HG03103 (cell line): Measurements from ENCODE around the gene P4HB.

ENCODE experiments used
- ATAC-seq: cut with Tn5 transposase; IDR thresholded peaks from one replicate; pipeline ENCODE4 v1.9.1; 2021; ENCODE audit warnings: low read depth; ENCODE audit not compliant: unreplicated experiment

Gene P4HB

GRCh38 chr17:81813371-81813684, 47.0 kb downstream of the P4HB start:
- ATAC-seq: no peak

DNA sequence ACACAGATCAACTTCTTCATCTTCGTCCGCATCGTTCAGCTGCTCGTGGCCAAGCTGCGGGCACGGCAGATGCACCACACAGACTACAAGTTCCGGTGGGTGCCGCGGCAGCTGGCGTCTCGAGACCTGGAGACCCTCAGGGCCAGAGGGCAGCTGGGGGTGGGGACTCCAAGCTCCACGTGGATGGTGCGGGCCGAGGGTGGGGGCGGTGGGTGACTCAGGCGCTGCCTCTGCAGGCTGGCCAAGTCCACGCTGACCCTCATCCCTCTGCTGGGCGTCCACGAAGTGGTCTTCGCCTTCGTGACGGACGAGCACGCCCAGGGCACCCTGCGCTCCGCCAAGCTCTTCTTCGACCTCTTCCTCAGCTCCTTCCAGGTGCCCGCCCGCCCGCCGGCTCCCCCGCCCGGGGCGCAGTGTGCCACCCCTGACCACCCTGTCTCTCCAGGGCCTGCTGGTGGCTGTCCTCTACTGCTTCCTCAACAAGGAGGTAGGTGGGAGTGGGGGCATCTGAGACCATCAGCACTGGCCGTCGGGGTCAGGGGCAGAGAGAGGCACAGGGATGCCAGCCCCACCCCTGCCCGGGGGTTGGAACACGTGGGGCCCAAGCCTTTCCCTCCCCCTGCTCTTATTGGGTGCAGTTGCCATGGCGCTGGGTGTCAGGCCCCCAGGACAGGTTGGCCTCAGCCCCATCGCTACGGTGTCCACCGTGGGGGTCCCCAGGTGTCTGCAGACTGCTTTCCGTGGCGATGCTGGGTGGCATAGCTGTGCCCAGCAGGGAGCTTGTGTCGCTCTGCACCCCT, 47.6 kb downstream of the P4HB start:
- ATAC-seq: no peak

- ATAC-seq: no peak
These were observed 48.4 kb downstream of the P4HB start for GRCh38 chr17:81811705-81812570.

- ATAC-seq: no peak
These were observed 49.2 kb downstream of the P4HB start for GRCh38 chr17:81810892-81811704.

- no peak for ATAC-seq
These were observed 49.9 kb downstream of the P4HB start for GRCh38 chr17:81810476-81810875.

GRCh38 chr17:81809556-81809998, 50.8 kb downstream of the P4HB start:
- ATAC-seq: no peak

- ATAC-seq: no peak
These were observed 51.4 kb downstream of the P4HB start for GRCh38 chr17:81808778-81809555.

DNA sequence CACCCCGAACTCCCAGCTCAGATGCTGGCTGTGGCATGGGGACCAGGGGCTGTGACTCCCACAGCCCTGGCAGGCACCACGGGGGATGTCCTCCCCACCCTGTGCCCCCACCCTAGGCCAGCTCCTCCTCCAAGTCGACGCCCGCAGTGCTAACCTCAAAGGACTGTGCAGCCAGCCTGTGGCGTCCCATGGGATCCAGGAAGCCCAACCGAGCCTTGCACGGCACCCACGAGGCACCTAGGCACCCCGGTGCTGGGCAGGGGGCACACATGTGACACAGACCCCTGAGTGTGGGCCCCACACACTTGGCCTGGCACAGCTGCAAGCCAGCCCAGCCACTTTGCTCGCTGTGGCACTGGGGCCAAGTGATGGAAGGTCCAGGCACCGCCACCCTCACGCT, 52.5 kb downstream of the P4HB start:
- no peak for ATAC-seq

GRCh38 chr17:81807210-81807719, 53.1 kb downstream of the P4HB start:
- no peak for ATAC-seq

DNA sequence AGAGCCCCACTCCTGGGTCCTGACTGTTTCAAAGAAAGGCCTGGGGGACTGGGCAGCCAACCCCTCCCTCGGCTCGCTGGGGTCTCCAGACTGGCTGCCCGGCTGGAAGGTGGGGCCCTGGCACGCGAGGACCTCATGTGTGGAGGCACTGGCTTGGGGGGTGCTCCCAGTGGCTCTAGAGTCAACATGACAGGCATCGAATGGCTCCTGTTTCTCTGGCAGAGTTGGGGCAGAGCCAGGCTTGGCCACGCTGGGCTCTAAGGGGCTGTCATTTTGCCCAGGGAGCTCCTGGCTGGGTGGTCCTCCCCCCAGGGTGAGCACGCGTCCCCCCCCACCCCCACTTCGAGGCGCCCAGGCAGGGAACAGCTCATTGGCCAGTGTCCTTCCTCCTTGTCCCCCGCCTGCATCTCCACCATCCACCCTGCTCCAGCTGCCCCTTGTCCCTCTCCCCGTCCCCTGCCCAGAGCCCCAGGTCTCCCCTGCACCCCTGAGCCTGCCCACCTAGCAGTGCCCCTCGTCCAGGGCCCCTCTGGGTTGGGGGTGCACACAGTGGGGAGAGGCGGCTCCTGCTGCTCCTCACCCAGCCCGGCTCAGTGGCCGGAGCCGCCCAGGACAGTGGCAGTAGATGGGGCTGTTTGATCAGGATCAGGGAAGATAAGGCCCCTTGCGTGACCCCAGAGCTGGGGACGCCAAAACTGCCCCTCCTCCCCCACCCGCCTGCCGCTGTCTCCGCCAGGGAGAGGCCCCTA, 53.7 kb downstream of the P4HB start:
- ATAC-seq: no peak

DNA sequence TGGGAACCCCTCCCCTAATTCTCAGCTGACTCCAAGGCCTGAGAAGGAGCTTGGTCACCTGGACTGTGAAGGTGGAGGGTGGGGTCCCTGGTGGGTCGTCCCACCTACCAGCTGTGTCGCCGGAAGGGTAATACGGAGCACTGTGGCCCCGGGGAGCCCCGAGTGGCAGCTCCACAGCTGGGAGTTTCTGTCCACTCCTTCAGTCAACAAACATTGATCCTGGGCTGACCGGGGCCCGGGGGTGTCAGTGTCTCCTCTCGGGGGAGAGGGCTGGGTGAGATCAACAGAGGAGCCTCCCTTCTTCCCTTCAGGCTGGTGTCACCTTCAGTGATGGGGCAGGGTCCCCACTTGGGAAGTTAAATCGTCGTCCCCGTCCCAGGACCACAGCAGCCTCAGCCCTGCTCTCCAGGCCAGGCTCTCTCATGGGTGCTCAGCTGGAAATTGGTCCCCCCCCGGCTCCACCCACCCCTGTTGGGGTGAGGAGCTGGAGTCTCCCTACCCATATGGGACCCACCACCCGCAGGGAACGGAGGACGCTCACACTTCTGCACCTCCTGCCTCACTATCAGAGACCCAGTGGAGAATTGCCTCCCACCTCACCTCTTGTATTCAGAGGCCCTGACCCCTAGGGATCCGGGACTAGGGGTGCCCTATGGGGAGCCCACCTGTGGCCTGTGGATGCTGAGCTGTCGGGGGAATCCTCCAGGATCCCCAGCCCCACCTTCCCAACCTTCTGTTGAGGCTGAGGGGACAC, 54.5 kb downstream of the P4HB start:
- ATAC-seq: no peak

DNA sequence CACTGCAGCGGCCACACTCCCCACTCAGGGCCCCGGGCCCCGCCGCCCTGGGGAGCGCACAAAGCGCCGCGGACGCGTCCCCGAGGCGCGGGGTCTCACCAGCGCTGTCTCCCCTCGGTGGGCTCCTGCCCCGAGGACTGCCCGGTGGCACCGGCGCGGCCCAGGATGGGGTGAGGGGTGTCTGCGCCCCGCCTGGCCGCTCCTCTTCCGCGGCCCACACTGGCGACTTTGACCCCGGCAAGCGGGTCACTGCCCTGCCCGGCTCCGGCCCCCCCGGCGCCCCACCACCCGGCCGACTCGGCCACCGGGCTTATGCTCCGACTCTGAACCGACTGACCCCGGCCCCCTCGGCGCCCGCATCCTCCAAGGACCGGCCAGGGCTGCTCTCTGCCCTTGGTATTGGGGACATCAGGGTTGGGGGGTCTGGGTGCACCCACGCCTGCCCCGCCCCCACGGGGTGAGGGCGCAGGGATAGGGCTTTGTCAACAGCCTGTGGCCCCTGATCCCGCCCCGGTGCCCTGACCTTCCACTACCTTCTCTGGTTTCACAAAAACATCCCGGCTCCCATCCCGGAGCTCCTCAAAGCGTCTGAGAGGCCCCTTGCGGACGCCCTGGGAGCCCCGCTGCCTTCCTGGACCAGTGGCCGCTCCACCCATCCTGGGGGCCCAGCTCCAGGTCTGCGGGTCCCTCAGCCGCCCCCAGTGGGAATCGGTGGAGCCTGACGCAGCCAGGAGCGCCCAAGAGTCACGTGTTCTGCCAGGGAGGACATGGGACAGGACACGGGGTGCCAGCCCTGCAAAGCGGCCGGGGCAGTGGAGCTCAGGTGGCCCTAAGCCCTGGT, 55.6 kb downstream of the P4HB start:
- ATAC-seq: no peak

DNA sequence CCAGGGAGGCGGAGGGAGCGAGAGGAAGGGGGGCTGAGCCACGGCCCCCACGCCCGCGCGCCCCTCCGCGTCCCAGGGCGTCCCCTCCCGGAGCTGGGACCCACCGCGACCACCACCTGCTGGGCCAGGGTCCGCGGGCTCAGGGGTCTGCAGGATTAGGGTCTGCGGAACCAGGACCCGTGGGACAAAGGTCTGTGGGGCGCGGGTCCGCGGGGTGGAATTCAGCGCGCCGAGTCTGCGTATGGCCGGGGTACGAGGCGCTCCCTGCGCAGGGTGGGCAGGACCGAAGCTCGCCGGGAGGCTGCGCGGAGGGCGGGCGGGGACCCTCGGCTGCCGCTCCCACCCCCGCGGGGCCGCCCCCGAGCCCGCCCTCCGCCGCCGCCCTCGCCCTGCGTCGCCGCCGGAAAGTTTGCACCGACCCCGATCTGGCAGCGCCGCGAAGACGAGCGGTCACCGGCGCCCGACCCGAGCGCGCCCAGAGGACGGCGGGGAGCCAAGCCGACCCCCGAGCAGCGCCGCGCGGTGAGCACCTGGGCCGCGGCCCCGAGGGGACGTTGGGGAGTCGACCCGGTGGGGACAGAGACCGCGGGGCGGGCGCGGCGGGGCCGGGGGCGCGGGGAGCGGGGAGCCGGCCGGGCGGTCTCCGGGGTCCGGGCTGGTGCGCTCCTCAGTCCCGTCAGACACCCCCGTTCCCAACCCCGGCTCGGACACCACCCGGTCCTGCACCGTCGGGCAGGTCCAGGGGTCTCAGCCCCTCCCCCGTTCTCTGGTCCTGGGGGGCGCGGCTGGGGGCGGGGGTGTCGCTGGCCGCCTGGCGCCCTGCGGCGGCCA, 56.4 kb downstream of the P4HB start, which contains the start of gene GCGR:
TSS of gene GCGR (plus strand) at position 423 of the 831 bp plus-strand sequence. CDS start 4,869 bp downstream, outside the sequence.
- ATAC-seq: no peak

GRCh38 chr17:81802856-81803643, 57.3 kb downstream of the P4HB start:
- no peak for ATAC-seq

DNA sequence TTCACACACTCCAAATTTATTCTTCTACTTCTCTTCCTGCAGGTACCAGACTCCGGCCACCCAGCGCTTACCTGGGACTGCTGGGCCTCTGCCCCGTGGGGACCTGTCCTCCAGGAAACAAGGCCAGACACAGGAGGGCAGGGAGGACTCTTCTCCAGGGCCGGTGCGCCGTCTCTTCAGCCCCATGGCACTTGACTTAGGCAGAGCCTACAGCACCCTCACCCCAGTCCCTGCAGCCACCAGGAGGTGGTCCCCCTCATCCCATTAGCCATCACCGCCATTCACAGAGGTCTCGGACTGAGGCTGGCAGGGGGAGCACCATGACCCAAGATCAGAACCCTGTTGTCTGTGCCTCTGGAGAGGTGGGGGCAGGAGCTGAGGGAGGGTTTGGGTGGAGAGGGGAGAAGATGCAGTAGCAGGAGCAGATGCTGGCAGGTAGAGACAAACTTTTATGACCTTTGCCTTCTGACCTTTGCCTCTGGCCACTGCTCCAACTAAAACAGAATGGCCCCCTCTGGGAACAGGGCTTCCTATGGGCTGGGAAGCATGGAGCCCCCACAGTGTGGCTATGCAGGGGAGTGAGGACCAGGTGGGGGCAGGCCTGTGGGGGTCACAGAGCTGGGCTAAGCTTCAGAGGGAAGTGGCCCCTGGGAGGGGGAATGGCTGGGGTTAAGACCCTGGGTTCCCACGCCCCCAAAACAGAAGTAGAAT, 58.1 kb downstream of the P4HB start:
- ATAC-seq: no peak
